Midbrain (tissue), 1 donor: ENCODE data around the gene TECR.

Experiments
- DNase-seq: peaks from one replicate; lab custom pipeline; 2025; lab: John Stamatoyannopoulos, UW

Gene TECR

GRCh38 chr19:14510311-14511228, 18.8 kb upstream of the TECR start:
- no peak for DNase-seq

GRCh38 chr19:14511229-14511593, 18.2 kb upstream of the TECR start:
- DNase-seq = no peak

- no peak for DNase-seq
These were observed 16.9 kb upstream of the TECR start for GRCh38 chr19:14512406-14512961.

GRCh38 chr19:14514215-14514863, 15.1 kb upstream of the TECR start:
- no peak for DNase-seq

GRCh38 chr19:14515501-14516047, 13.8 kb upstream of the TECR start:
- DNase-seq = no peak

- DNase-seq = no peak
These were observed 13.3 kb upstream of the TECR start for GRCh38 chr19:14516048-14516534.

- DNase-seq = peak; percentile 50
These were observed 12.5 kb upstream of the TECR start for GRCh38 chr19:14516746-14517438.

GRCh38 chr19:14517446-14517839, 12.0 kb upstream of the TECR start:
- no peak for DNase-seq

GRCh38 chr19:14517840-14518505, 11.4 kb upstream of the TECR start, which contains the start of gene DNAJB1:
Gene DNAJB1 (minus strand): TSS chr19:14518397. CDS start chr19:14518349, 48 bp downstream.
- DNase-seq = peak; percentile 88

GRCh38 chr19:14519245-14519859, 10.0 kb upstream of the TECR start:
- DNase-seq = no peak

- DNase-seq = no peak
These were observed 9.5 kb upstream of the TECR start for GRCh38 chr19:14519860-14520407.

- DNase-seq = no peak
These were observed 8.9 kb upstream of the TECR start for GRCh38 chr19:14520543-14520942.

GRCh38 chr19:14525729-14526128, 3.7 kb upstream of the TECR start:
- DNase-seq = no peak

GRCh38 chr19:14526423-14526822, 3.0 kb upstream of the TECR start:
- DNase-seq = no peak

GRCh38 chr19:14528419-14529253, 758 bp upstream of the TECR start:
- DNase-seq = no peak

GRCh38 chr19:14530005-14530348, 583 bp downstream of the TECR start:
- DNase-seq = no peak

GRCh38 chr19:14530506-14530905, 1.1 kb downstream of the TECR start:
- DNase-seq = no peak

- DNase-seq = no peak
These were observed 4.1 kb downstream of the TECR start for GRCh38 chr19:14533450-14533849.

- DNase-seq = no peak
These were observed 7.7 kb downstream of the TECR start for GRCh38 chr19:14536926-14537692.
